Activated T-cell treated with anti-CD3 and anti-CD28 coated beads for 1 hour (primary cell): Measurements from ENCODE around the gene PLA2G10.
"Not testable (repeated sequence)": the region's sequence is repeated elsewhere in the genome, so short reads cannot be mapped to it uniquely, and the experiment has no call there.

ENCODE experiments used
- DNase-seq: peaks from one replicate; pipeline ENCODE4 v3.0.0-alpha.2; 2020; ENCODE audit warnings: low read depth

Gene PLA2G10

GRCh38 chr16:14694129-14694528, at the start of gene PLA2G10:
TSS of gene PLA2G10 (minus strand) at chr16:14694308. CDS start at chr16:14694229, 79 bp downstream.
- not testable (repeated sequence) for DNase-seq

DNA sequence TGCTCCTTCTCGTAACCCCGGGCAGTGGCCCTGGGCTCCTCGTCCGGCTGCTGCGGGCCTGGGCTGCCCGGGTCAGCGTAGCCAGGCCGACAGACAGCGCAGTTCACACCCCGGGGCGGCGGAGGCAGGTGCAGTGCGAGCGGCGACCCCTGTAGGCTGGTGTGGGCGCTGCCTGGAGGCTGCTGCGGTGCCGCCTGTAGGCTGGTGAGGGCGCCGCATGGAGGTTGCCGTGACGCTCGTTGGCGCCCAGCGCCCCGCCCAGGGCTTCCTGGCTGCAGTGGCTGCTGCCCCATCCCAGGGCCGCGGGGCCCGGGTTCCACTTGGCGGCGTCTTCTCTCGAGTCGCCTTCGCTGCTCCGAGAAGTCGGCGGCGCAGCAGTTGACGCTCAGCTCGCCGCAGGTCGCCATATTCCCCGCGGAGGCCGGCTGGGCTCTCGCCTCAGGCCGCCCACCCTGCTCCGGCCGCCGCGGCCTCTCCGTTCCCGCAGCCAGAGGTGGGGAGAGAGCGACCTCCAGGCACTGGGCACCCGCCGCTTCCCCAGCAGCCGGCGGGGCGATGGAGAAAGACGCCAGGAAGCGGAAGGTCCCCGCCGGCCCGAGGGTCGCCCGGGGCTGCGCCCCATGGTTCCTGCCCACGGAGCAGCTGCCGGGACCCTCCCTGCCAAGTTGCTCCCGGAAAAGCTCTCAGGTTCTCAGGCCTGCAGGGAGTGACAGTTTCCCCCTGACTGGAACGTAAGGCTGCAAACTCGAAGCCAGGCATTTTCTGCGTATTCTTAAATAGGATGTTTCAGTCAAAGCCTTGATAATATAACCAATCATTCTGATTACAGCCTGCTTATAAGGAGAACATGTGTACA, 48.4 kb upstream of the PLA2G10 start, which contains the start of gene NPIPA2:
Gene NPIPA2, plus strand, starts transcription at position 261 of the 856 bp plus-strand sequence. CDS start 5,533 bp downstream, outside the sequence.
- DNase-seq = not testable (repeated sequence)

- DNase-seq = not testable (repeated sequence)
Observed at GRCh38 chr16:14741794-14742193, 47.7 kb upstream of the PLA2G10 start.

DNA sequence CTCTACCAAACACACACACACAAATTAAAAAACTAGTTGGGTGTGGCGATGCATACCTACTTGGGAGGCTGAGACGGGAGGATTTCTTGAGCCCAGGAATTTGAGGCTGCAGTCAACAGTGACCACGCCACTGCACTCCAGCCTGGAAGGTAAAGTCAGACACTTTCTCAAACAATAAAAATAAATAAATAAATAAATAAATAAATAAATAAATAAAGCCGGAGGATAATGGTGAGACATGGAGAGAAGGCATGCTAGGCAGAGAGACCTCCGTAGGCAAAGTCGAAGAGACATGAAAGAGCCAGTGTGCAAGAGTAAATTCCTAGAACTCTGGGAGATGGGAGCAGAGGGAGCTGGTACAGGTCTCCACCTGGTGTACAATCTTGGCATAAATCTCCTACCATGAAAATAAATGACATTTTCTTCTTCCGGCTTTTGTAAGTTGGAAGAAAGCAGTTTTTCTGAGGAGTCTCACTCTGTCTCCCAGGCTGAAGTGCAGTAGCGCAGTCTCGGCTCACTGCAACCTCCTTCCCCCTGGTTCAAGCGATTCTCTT, 46.8 kb upstream of the PLA2G10 start:
- not testable (repeated sequence) for DNase-seq

DNA sequence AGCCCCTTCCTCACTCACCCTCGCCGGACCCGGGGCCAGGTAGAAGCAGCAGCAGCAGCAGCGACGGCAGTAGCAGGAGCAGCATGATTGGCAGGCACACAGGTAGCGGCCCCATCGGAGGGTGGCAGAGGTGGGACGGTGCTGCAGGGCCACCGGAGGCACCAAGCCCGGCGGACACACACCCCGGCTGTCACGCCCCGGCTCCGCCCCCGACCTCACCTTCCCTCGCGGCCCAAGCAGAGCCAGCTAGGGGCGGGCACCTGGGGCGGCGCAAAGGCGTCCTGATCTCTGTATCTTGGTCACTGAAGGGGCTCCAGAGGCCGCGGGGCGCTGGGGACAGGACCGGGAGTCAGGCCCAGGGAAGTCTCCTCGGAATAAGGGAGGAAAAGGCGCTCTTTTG, 39.1 kb upstream of the PLA2G10 start:
- DNase-seq = not testable (repeated sequence)

DNA sequence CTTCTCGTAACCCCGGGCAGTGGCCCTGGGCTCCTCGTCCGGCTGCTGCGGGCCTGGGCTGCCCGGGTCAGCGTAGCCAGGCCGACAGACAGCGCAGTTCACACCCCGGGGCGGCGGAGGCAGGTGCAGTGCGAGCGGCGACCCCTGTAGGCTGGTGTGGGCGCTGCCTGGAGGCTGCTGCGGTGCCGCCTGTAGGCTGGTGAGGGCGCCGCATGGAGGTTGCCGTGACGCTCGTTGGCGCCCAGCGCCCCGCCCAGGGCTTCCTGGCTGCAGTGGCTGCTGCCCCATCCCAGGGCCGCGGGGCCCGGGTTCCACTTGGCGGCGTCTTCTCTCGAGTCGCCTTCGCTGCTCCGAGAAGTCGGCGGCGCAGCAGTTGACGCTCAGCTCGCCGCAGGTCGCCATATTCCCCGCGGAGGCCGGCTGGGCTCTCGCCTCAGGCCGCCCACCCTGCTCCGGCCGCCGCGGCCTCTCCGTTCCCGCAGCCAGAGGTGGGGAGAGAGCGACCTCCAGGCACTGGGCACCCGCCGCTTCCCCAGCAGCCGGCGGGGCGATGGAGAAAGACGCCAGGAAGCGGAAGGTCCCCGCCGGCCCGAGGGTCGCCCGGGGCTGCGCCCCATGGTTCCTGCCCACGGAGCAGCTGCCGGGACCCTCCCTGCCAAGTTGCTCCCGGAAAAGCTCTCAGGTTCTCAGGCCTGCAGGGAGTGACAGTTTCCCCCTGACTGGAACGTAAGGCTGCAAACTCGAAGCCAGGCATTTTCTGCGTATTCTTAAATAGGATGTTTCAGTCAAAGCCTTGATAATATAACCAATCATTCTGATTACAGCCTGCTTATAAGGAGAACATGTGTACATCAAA, 9.3 kb upstream of the PLA2G10 start, which contains the start of gene NPIPA3:
Gene NPIPA3, plus strand, starts transcription at position 256 of the 856 bp plus-strand sequence. CDS start 5,533 bp downstream, outside the sequence.
- DNase-seq = not testable (repeated sequence)

DNA sequence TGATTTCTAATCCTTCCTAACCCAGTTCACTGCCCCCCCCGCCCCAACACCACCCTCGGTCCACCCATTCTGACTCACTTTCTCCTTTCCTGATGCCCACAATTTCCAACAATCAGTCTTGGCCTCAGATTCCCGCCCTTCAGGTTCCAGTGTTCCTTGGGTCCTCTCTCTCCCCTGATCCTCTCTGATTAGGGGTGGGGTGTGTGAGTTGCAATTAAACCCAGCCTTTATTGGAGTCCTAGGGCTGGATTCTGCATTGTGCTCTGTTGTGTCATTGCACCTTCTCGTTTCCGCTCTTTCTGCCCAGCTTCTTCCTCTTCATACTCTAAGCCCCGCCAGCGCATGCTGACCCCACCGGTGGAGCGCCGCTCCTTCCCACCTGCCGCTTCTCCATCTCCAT, 8.6 kb upstream of the PLA2G10 start:
- not testable (repeated sequence) for DNase-seq

DNA sequence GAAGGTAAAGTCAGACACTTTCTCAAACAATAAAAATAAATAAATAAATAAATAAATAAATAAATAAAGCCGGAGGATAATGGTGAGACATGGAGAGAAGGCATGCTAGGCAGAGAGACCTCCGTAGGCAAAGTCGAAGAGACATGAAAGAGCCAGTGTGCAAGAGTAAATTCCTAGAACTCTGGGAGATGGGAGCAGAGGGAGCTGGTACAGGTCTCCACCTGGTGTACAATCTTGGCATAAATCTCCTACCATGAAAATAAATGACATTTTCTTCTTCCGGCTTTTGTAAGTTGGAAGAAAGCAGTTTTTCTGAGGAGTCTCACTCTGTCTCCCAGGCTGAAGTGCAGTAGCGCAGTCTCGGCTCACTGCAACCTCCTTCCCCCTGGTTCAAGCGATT, 7.8 kb upstream of the PLA2G10 start:
- DNase-seq = not testable (repeated sequence)

- DNase-seq = not testable (repeated sequence)
Observed at GRCh38 chr16:14685870-14686793, 8.0 kb downstream of the PLA2G10 start.

- no peak for DNase-seq
Observed at GRCh38 chr16:14682121-14682520, 12.0 kb downstream of the PLA2G10 start.

- no peak for DNase-seq
Observed at GRCh38 chr16:14681115-14681514, 13.0 kb downstream of the PLA2G10 start.

DNA sequence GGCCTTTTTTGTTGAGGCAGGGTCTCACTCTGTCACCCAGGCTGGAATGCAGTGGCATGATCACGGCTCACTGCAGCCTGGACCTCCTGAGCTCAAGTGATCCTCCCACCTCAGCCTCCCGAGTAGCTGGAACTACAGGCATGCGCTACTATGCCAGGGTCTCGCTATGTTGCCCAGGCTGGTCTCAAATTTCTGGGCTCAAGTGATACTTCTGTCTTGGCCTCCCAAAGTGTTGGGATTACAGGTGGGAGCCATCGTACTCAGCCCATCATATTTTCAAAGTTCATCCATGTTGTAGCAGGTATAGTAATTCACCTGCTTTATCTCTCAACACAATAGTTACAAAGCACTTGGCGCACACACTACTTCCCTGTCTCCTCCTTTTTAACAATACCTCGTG, 13.7 kb downstream of the PLA2G10 start:
- not testable (repeated sequence) for DNase-seq

- DNase-seq = no peak
Observed at GRCh38 chr16:14678748-14679497, 15.2 kb downstream of the PLA2G10 start.

GRCh38 chr16:14677627-14678026, 16.5 kb downstream of the PLA2G10 start:
- no peak for DNase-seq

DNA sequence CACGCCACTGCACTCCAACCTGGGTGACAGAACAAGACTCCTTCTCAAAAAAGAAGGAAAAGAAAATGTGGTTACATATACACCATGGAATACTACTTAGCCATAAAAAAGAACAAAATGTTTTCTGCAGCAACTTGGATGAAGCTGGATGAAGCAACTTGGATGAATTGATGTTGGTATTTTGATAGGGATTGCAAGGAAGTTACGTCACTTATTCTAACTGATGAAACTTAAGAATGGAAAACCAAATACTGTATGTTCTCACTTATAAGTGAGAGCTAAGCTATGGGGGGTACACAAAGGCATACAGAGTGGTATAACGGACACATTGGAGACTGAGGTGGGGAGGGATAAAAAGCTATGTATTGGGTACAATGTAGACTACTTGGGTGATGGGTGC, 17.5 kb downstream of the PLA2G10 start:
- no peak for DNase-seq

DNA sequence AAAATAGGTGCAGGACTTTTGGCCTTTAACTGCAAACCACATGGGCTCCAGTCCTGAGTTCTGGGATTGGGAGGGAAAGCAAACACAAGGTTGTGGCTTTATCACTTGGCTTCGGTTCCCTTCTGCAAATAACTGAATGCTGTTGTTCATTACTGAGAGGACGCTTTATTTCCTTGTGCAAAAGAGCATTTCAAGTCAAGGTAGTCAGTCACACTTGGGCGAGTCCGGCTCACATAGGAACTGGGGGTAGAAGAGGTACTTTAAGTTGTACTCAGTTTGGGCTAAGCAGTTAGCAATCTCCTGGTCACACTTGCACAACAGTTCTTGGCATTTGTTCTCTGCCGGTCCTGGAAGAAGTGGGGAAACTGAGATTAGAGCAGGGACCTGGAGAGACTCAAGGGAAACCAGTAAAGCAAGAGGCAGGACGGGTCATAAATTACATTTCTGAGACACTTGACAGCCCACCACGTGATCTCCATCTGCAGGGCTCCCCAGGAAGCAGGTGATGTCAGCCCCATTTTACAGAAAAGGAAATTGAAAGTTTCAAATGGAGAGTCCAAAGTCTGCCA, 21.6 kb downstream of the PLA2G10 start:
- DNase-seq = no peak

GRCh38 chr16:14669776-14670175, 24.3 kb downstream of the PLA2G10 start:
- DNase-seq = no peak

- DNase-seq = no peak
Observed at GRCh38 chr16:14668556-14669223, 25.4 kb downstream of the PLA2G10 start.
